EL (cell line): Measurements from ENCODE around the gene SPAG9.

Experiments used
- DNase-seq: peaks from one replicate; pipeline ENCODE4 v3.0.0-alpha.2; 2016

SPAG9 gene

GRCh38 chr17:50916026-50916707 is 204.5 kb downstream of the SPAG9 start:
- no peak for DNase-seq

DNA sequence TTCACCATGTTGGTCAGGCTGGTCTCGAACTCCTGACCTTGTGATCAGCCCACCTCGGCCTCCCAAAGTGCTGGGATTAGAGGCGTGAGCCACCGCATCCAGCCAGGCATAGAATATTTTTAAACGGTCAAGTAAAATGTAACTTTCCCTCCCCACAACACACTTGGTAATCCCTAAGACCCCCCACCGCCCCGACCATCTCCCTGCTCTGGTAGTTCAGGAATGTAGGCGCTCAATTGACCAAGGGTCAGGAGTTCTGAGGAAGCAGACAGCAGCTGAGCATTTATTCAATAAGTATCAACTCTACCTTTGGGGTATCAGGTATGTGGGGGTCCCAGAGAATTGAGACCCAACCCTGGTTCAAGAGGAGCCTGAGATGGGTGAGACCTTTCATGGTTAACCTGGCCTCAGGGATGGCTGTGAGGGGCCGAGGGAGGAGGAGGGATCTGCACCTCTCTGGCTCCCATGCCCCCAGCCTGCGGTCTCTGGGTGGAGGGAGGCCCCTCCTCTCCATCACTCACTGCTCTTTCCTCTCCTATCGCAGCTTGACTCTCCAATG is 206.1 kb downstream of the SPAG9 start:
- DNase-seq, result no peak

DNA sequence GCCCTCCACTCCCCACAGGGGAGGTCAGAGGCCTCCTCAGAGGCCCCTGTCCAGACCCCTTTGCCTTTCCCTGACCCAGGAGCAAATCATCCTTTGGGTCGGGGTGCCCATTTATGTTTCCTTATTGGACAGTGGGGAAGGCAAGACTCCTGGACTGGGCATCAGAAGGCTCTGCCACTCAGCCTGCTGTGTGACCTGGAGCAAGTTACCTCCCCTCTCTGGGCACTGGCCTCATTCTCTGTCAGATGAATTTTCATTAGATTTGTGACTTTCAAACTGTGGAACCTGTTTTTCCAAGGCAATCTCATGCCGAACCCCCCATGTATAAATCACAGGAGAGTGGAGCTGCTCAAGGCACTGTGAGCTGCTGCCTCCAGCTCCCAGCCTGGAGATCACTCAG is 207.5 kb downstream of the SPAG9 start:
- no peak for DNase-seq
